NCI-H2081 (cell line): ENCODE measurements around the gene CPTP.

Experiments used
- DNase-seq, 2 experiments: peaks; one replicate each; lab custom pipeline; 2025; lab: John Stamatoyannopoulos, UW

Gene CPTP

GRCh38 chr1:1336446-1336845 is 11.8 kb downstream of the CPTP start:
- DNase-seq: no peak

- DNase-seq: no peak
Observed at GRCh38 chr1:1336931-1337792, 12.6 kb downstream of the CPTP start.

- DNase-seq: no peak
Observed at GRCh38 chr1:1337793-1338147, 13.2 kb downstream of the CPTP start.

- DNase-seq: no peak
Observed at GRCh38 chr1:1338278-1338677, 13.7 kb downstream of the CPTP start.

- DNase-seq: no peak
Observed at GRCh38 chr1:1340185-1340584, 15.6 kb downstream of the CPTP start.

GRCh38 chr1:1340791-1341548 is 16.4 kb downstream of the CPTP start:
- no peak for DNase-seq

- DNase-seq: no peak
Observed at GRCh38 chr1:1341549-1342021, 17.0 kb downstream of the CPTP start.

GRCh38 chr1:1342061-1342562 is 17.5 kb downstream of the CPTP start:
- DNase-seq: no peak

- no peak for DNase-seq
Observed at GRCh38 chr1:1342584-1343115, 18.0 kb downstream of the CPTP start.

GRCh38 chr1:1343811-1344421 is 19.3 kb downstream of the CPTP start:
- DNase-seq: no peak

GRCh38 chr1:1344655-1345361 is 20.2 kb downstream of the CPTP start:
- no peak for DNase-seq

GRCh38 chr1:1345384-1345783 is 20.8 kb downstream of the CPTP start:
- no peak for DNase-seq

GRCh38 chr1:1345860-1346500 is 21.4 kb downstream of the CPTP start:
- DNase-seq: no peak

- DNase-seq: no peak
Observed at GRCh38 chr1:1346501-1346890, 21.9 kb downstream of the CPTP start.

GRCh38 chr1:1347026-1347595 is 22.5 kb downstream of the CPTP start:
- no peak for DNase-seq

- no peak for DNase-seq
Observed at GRCh38 chr1:1347663-1348419, 23.2 kb downstream of the CPTP start.

GRCh38 chr1:1348420-1349255 is 24.0 kb downstream of the CPTP start:
- DNase-seq: no peak

- DNase-seq: peak; percentile 47 to 55
Observed at GRCh38 chr1:1349256-1350012, 24.8 kb downstream of the CPTP start, which contains the start of gene DVL1. Gene DVL1 (minus strand): TSS chr1:1349418. CDS start chr1:1349065, 353 bp downstream.
